Left ventricle myocardium superior (tissue), 1 donor: ENCODE results near the gene ZNF768. TPM values are rescaled to one million over a fixed set of nuclear protein-coding genes. Genes with fewer than 3 reads are reported as not detected.
"Not testable (repeated sequence)": the region's sequence is repeated elsewhere in the genome, so short reads cannot be mapped to it uniquely, and the experiment has no call there.

Experiments
- ATAC-seq: fragments of 200-7000 bp; cut with Tn5 transposase; one replicate; pipeline ENCODE4 v1.9.1; 2020; ENCODE audit warnings: mild to moderate bottlenecking, moderate library complexity
- DNase-seq: peaks from one replicate; pipeline ENCODE4 v3.0.0-alpha.2; 2020
- intact Hi-C: fragments of 100-400 bp; cut with micrococcal nuclease; formaldehyde crosslinking; loops from one replicate; pipeline ENCODE4 v1.11.0; 2022
- total RNA-seq: library from RNA; stranded (reverse); fragmentation: NEBNext Ultra II Directional; extraction: Animal tissue kit (Norgen Biotek cat#: 25700); gene quantifications from one replicate; pipeline ENCODE4 v1.2.1, GENCODE V29; 2021
- donor health status: DM: no; HTN: yes; CAD: no; lungs with severe emphysema.

Gene ZNF768
- total RNA-seq, 1 donor from 2014 or later: 75.4 TPM

DNA sequence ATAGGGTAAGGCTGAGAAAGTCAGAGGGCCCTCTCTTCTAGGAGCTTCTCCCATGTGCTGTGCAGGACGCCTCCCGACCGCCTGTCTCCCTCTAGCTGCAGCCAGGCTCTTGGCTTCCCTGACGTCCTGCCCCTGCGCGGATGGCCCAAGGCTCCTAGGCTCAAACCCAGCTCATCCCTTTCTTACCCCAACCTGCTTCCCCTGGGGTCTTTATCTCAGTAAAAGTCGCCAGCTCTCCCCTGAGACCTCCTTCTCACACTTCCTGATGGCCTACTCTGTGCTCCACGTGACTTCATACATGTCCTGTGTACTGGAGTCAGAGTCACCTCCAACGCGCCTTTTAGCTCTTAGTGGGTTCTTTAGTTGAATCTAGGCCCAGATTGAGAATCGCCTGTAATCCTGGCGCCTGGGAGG, 9.4 kb upstream of the ZNF768 start:
- peak; percentile 57 for ATAC-seq
- DNase-seq: peak; percentile 77
- intact Hi-C loops: no loop called here

DNA sequence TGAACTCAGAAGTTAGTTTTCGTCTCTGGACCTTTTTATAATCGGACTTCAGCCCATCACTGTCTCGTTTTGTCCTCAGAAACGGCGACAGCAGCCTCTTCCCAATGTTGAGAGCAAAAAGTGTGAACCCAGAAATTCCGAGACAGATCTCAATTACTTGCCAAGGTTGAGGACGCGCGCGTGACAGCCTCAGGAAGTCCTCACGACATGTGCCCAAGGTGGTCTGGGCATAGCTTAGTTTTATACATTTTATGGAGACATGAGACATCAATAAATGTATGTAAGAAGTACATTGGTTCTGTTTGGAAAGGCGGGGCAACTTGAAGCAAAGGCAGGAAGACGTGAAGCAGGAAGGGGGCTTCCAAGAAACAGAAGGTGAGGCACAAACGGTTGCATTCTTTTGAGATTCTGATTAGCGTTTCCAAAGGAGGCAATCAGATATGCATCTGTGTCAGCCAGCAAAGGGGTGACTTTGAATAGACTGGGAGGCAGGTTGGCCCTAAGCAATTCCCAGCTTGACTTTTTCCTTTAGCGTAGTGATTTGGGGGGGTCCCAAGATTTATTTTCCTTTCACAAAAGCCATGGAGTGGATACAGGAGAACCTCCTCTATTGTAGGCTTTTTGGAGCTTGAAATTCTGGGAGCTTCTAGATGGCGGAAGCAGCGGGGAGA, 8.9 kb upstream of the ZNF768 start:
- intact Hi-C loops: no loop called here
- DNase-seq (no peak), ATAC-seq (peak; percentile 0)

DNA sequence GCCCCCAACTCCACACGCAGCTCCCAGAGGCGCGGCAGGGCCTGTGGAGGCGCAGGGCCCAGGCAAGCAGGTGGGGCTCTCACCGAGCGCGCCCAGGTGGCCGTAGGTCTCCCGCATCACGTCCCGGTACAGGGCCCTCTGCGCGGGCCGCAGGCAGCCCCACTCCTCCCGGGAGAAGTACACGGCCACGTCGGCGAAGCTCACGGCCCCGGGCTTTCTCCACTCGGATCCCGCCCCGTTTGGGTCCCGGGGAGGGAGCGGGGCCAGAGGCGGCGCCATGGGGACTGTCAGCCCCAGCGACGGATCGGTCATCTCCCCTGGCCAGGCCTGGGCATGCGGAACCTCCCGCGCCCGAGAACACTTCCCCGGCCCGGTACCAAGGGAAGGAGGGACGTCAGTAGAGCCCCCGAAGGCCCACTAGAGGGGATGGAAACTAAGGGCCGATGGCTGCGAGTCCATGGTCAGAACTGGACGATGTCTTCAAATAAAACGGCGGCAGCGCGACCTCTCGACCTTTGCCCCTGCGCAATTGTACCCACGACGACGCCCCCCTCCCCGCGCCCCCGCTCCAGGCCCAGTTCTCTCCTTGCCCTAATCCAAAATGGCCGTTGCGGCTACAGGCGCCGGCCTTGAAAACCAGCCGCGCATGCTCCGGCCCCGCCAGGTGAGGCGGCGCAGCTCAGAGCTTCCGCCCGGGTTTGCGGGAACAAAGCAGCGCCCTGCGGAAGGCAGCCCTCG, 8.2 kb upstream of the ZNF768 start, which contains the start of gene ZNF747:
Gene ZNF747 (minus strand): TSS at position 491 of the 738 bp plus-strand sequence. CDS start 179 bp downstream, at position 312.
- intact Hi-C loops: no loop called here
- peak; percentile 88 for ATAC-seq
- DNase-seq: peak; percentile 96

DNA sequence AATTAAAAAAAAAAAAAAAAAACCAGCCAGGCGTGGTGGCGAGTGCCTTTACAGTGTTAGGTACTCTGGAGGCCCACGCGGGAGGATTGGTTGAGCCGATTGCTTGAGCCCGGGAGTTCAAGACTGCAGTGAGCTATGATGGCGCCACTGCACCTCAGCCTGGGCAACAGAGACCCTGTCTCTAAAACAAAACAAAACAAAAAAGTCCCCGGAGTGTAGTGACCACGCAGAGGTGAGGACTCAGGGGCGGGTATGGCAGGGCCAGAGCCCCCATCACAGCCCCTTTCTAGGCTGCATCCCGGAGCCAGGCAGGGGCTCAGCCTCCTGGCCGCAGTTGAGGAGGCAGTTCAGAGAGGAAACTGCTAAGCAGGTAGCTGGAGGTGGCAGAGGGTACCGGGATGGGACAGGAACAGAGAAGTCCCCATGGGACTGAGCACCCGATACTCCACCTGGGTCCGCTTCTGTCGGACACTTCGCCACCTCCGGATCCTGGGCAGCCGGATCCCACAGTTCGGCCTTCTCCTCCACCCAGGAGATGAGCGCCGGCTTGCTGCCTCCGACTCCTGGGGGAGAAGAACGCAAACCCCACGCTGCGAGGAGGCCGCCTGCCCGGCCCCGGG, 7.5 kb upstream of the ZNF768 start:
- DNase-seq (no peak), ATAC-seq (peak; percentile 2)
- intact Hi-C loops: no loop called here

DNA sequence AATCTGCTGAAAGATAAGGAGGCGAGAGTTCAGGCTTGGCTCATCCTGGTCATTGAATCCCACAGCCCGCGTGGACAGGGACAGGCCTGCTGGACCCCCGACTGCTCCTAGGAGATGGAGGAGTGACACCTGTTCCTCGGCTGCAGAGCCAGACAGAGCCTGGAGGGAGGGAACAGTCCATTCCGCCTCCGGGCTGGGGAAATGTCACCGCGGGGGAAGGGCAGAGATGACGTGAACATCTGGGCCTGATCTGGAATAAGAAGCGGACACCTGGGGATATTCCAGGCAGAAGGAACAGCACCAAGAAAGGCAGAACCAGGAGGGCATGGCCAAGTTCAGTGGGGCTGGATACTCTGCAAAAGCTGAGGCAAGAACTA, 6.8 kb upstream of the ZNF768 start:
- DNase-seq: no peak

DNA sequence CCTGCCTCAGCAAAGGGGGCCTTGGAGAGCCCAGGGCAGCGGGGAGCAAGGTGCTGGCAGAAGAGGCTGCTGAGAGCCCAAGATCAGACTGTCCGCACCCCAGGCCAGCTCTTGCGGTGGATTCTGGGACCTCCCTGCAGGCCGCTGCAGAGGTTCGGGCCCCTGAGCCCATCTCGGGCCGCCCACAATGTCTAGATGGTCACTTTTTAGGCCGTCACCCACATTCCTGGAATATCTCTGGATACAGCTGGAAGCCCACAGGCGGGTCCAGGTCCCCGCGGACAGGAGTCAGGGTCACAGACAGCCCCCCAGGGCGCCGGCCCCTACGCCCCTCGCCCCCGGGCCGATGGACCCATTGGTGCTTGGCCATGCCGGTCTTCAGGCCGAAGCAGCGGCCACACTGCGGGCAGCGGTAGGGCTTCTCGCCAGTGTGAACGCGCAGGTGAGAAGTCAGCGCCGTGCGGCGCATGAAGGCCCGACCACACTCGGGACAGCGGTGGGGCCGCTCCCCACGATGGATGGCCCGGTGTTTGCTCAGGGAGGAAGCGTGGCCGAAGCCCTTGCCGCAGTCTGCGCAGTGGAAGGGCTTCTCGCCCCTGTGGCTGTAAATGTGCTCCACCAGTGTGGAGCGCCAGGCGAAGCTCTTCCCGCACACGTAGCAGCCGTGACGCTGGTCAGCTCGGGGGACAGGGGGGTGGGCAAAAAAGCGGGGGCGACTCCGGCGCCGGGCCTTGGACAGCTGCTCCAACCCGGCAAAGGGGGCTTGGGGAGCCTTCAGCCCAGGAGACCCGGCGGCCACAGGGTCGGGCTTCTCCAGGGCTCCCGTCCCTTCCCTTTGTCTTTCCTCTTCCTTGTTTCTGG, 6.1 kb upstream of the ZNF768 start:
- intact Hi-C loops: no loop called here
- no peak for ATAC-seq
- no peak for DNase-seq

More for the DNA sequence above, 6.8 kb upstream of the ZNF768 start:
- ATAC-seq: no peak
- intact Hi-C loops: no loop called here

DNA sequence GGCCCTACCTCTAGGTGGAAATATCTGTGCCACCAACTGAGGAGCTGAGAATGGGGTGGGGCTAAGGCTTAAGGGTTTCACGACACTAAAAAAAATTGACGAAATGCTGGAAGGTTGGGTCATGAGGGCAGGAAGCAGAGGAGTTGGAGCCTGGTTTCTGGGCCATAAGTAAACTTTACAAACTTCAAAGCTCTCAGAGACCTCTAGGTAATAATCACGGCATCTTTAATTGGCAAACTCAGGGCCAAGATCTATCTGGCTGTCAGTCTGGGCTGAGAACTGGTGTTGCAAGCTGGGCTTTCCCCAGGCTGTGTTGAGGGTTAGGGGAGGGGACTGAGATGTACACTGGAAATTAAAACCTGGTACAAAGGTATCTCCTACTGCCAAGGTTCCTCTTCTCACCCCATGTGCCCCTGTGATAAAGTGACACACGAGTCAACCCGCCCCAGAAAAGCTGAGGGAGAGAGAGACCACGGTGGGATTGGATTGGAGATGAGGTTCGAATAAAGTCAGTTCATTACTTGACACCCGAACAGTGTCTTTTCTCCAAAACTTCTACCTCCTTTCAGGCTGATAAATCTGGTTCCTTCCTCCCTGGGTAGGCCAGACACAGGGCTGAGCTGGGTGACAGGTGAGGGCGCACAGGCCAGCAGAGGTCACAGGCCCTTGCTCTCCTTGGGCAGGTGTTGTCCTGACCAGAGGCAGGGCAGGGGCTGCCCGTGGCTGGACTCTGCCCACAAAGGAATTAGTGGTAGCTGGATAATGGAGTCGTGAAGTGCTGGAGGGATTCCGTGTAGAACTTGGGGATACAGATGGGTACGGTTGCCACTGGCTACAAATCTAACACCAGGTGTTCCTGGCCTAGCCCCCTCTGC, 4.0 kb upstream of the ZNF768 start:
- no peak for ATAC-seq
- intact Hi-C loops: no loop called here
- DNase-seq: no peak

DNA sequence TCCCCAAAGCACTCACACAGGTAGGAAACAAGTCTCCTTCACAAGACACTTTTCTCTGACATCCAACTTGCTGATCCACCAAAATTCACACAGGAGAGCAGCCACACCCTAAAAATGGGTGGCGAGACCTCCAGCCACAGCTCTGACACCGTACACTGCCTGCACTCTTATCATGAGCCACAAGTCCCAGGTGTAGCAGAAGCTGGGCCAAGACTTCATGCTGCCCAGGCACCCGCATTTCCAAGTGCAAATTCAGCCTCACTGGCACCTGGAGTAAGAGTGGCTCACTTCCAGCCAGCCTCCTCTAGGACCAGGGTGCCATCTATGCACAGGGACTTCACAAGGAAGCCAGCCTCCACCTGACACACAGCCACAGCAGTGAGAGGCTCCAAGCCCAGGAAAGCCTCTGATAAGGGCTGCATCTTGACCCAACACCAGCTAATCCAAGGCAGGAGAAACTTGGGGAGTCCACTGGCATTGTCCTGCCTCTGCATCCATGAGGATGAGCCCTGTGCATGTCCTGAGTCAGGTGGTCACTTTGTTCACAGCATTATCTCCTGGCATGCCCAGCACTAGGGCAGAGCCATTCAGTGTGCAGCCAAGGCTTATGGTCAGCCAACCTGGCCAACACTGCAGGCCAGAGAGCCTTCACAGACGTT, 2.6 kb upstream of the ZNF768 start:
- ATAC-seq: no peak
- DNase-seq: no peak
- intact Hi-C loops: no loop called here

DNA sequence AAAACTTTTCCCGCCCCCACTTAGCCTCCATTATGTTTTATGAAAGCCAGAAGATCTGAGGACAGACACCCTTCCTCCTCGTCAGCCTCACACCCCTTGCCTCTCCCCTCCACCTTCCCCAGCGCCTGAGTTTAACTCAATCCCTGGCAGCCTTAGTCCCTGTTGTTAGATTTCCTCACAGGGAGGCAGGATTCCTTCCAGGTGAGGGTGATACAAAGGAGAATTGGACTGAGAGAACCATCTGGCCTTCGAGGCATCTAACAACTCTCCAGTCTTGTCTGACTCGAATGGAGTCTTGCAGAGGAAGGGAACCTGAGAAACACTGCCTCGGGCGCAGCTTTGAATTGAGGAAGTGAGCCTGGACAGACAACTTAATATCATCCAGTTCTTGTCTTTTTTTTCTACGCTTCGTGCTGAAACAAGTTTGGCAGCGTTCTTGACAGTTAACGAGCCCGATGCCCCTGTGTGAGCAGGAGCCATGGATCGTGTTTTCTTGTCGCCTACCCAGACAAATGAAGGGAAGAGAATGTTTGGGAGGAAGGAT, 1.3 kb upstream of the ZNF768 start:
- ATAC-seq (no peak), DNase-seq (no peak)
- intact Hi-C loops: no loop called here

DNA sequence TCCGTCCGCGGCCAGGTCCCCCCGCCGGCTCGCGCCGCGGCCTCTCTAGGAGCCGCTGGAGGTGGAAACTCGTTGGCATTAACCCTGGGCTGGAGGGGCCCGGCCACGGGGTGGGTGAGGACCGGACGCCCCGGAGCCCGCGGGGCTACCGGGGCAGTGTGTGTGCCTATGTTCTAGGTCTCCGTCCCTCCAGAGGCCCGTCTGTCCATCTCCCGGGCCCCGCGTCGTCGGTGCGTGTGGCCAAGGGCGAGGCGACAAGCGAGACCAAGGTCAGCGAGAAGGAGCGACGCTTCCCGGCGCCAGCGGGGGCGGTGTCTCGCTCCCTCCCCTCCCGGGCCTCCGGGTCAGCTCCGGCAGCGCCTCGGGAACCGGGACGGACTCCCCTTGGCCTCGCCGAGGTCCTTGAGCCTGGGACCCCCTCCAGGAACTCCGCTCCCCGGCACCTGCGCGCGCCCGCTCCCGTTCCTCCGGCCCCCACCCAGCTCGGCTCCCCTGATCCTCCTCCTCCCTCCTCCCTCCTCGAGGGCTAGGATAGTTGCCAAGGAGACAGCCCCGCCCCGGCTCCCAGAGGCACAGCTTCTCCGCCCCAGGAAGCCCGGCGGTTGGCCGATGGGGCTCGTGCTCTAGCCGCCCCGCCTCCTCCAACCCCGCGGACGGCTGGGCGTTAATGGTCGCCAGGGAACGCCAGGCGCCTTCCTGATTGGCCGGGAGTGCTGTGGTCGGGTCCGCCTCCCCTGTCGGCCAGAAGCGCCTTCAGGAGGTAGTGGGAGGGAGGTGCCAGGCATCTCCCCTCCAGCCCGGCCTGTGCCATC, 663 bp upstream of the ZNF768 start:
- DNase-seq (peak; percentile 99), ATAC-seq (peak; percentile 93)
- intact Hi-C loops: no loop called here

DNA sequence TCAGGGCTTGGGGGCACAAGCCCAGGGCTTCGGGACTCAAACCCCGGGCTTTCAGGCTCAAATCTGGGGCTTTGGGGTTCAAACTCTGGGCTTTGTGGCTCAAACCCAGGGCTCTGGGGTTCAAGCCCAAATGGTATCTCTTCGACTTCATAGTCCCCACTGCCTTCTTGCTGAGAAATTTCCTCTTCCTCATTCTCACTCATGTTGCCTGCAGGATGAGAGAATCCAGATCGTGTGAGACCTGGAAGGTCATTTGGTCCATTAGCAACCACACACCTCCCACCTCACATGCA, 576 bp downstream of the ZNF768 start:
- ATAC-seq (no peak), DNase-seq (no peak)
- intact Hi-C loops: no loop called here

DNA sequence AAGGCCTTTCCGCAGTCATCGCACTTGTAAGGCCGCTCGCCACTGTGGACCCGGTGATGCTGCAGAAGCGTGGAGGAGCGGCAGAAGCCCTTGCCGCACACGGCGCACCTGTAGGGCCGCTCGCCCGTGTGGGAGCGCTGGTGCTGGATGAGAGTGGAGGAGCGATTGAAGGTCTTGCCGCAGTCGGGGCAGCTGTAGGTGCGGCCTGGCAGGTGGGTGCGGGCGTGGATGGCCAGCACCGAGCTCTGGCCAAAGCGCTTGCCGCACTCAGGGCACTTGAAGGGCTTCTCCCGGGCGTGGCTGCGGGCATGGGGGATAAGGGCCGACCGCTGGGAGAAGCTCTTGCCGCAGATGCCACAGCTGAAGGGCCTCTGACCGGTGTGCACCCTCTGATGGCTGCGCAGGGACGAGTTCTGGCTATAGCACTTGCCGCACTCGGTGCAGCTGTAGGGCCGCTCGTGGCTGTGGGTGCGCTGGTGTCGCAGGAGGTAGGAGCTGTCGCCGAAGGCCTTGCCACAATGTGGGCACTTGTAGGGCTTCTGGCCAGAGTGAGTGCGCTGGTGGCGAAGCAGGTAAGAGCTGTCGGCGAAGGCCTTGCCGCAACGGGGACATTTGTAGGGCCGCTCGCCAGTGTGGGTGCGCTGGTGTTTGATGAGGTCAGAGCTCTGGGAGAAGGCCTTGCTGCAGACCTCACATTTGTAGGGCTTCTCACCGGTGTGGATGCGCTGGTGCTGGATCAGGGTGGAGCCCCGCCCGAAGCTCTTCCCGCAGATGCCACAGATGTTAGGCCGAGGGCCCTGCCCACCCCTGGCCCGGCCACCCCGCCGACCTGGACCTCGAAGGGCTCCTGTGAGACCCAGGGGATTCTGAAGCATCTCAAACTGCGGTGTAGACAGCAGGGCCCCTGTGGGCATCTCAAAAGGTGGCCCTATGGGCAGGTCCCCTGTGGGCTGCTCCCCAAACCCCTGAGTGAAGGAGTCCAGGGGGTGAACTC, 1.5 kb downstream of the ZNF768 start:
- ATAC-seq: no peak
- DNase-seq: peak; percentile 41
- intact Hi-C loops: no loop called here

DNA sequence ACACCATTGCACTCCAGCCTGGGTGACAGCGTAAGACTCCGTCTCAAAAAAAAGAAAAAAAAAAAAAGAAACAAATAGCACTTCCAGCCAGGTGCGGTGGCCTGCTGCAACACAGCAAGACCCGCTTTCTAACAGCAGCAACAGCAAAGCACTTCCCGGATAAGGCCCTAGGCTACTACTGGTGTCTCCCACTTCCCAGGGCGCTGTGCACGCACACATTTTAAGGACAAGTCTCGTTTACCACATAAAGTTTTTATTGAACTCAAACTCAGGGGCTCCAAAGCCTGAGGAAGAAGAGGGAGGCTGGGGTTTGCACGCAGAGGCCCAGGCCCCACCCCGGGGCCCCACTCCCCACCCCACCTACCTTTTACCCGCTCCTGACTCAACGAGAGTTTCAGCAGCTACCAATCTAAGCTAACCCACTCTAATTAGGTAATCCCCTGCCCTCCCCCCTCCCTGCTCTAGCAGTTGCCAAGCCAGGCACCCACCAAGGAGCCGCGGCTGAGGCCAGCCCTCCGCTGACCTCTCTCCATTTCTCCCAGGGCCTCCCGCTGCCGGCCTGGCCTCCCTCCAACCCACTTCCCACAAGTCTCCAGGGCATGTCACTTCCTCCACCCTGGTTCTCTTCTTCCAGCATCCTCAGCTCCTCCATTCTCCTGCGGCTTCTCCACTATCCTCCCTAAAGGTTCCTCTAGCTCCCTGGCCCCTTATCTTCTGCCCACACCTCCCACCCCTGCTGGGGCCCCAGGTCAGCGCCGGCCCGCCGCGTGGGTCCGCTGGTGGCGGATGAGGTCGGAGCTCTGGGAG, 2.4 kb downstream of the ZNF768 start:
- DNase-seq (peak; percentile 72), ATAC-seq (no peak)
- intact Hi-C loops: no loop called here

DNA sequence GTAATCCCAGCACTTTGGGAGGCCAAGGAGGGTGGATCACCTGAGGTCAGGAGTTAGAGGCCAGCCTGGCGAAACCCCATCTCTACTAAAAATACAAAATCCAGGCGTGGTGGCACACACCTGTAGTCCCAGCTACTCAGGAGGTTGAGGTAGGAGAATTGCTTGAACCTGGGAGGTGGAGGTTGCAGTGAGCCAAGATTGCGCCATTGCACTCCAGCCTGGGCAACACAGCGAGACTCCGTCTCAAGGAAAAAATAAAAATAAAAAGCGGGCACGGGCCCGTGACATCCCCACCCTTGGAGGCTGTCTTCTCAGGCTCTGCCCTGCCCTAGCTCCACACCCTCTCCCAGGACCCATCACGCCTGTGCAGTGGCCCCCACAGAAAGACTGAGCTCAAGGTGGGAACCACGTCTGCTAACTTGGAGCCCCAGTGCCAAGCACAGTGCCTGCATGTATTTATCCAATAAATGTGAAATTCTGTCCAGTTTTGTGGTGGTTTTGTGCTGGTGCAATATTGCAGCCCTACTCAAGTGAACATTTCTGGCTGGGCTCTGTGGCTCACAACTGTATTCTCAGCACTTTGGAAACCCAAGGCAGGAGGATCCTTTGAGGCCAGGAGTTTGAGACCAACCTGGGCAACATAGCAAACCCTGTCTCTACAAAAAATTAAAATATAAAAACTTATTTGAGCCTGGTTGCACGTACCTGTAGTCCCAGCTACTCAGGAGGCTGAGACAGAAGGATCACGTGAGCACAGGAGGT, 3.5 kb downstream of the ZNF768 start:
- ATAC-seq, intact Hi-C loops, DNase-seq: not testable (repeated sequence)
